ENCODE measurements around the gene PRRG4.
"Not testable (repeated sequence)": the region's sequence is repeated elsewhere in the genome, so short reads cannot be mapped to it uniquely, and the experiment has no call there.

The PRRG4 gene

DNA sequence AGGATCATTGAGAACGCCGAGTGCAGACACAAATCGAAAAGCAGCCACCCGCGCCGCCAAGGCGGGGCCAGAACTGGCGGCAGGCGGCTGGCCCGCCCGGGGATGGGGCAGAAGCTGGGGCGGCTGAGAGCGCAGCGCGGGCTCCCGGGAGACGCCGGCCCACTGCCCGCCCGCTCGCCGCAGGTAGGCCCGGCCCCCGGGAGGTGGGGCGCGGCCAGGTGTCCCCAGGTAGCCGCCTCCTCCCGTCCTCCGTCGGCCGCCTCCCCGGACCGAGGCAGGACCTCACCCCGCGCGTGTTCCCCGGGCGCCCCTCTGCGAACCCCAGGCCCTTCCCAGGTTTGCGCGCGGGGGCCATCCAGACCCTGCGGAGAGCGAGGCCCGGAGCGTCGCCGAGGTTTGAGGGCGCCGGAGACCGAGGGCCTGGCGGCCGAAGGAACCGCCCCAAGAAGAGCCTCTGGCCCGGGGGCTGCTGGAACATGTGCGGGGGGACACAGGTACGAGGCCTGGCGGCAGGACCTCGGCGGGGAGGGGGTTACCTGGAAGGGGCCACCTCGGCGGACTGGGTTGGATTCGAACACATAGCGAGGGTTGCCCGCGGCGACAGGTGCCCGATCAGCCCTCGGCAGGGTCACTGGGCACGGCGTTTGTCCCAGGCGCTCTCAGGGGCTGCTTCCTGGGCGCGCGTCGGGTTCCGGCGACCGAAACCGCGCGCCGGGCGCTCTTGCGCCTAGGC, at the start of gene PRRG4:
Gene PRRG4, plus strand, starts transcription at position 248 of the 733 bp plus-strand sequence. CDS start 603 bp downstream, outside the sequence.
- DNase-seq, result peak in 25 of 51 donors; percentile 3 to 47 (median 25)

DNA sequence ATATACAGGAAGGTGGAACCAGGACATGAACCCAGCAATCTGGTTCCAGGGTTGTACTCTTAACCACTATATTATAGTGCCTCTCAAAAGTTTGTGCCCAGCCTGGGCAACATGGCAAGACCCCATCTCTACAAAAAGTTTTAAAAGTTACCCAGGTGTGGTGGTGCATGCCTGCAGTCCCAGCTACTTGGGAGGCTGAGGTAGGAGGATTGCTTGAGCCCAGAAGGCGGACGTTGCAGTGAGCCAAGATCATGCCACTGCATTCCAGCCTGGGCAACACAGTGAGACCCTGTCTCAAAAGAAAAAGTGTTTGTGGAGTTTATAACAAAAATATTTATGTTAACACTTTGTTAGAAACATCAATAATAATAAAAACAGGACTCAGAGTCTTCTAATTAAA, 48.9 kb upstream of the PRRG4 start:
- DNase-seq, result not testable (repeated sequence)

DNA sequence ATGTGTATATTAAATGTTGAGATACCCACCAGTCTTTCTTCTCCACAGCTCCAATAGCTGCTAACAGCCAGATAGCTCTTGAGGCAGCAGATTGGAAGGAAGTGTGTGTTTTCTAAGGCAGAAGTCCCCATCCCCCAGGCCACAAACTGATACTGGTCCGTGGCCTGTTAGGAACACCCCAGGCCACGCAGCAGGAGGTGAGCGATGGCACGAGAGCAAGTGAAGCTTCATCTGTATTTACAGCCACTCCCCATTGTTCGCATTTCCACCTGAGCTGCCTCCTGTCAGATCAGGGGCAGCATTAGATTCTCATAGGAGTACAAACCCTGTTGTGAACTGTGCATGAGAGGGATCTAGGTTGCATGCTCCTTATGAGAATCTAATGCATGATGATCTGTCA, 48.0 kb upstream of the PRRG4 start:
- DNase-seq, result no peak

DNA sequence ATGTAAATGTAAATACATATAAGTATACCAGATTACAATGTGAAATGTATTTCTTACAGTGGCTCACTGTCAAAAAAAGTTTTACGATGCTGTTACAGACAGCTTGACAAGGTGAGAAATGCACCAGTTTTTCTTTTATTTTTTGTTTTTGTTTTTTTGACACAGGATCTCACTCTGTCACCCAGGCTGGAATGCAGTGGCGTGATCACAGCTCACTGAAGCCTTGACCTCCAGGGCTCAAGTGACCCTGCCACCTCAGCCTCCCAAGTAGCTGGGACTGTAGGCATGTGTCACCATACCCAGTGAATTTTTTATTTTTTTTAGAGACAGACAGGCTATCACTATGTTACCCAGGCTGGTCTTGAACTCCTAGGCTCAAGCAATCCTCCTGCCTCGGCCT, 44.5 kb upstream of the PRRG4 start:
- no peak for DNase-seq

DNA sequence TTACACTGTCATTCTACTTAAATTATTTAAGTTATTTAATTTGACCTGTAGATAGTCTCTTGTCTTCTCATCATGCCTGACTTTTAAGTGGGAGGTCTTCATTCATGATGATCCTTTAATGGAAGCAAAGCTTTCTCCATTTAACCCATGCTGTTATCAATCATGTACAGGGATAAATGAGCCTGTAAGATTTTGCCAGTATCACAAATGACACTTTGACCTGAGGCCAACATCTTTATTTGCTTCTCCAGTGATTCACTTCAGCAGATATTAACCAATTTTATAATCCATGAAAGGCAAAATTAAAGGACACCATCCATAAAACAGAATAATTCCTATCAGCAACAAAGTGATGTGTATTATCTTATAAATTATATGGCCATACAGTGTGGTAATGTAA, 42.9 kb upstream of the PRRG4 start:
- no peak for DNase-seq

DNA sequence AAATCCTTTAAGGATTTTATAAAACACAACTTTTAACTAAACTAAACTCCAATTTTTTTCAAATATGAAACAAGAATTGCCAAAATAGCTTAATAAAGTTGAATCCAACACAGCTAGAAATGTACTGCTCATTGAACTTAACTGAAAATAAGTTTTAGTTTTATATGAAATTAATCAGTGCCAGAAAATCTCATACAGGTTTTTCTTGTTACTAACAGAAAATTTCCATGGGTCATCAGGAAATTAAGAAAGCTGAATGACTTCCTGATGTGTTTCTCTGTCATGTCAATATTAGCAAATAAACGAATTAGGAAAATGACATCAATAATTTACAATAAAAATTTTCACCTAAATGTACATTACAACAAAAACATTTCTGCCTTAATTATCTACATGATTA, 38.8 kb upstream of the PRRG4 start:
- DNase-seq, result no peak

DNA sequence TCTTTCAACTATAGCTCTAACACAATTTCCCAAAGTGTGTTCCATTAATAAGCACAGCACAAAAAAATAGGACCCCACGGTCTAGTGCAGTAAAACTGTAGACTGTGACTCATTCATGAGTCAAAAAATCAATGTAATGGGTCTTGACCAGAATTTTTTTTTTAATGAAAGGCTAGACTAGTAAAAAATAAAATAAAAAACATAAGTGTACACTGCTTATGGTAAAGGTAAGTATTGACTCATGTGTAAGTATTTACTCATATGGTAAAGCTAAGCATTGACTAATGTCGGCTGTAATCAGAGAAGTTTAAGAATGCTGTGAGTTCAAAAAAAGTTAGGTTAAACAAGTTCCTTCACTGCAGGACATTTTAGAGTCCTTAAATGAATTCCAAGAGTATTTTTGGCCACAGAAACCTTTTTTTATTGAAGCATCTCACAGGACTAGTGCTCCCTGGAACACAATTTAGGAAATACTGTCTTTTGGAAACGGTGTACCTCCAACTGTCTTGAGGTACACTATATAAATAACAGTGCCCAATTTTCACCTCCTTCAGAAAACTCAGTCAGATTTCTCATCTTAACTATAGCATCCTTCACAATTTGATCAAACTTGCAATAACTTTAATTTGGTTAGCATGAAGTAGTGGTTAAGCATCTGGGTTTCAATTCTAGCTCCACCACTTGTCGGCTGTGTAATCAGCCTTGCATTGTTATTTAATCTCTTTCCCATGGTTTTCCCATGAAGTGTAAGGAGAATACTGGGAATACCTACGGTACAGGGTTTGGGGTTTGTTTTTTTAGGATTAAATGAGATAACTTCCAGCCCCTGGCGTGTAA, 37.4 kb upstream of the PRRG4 start:
- no peak for DNase-seq

DNA sequence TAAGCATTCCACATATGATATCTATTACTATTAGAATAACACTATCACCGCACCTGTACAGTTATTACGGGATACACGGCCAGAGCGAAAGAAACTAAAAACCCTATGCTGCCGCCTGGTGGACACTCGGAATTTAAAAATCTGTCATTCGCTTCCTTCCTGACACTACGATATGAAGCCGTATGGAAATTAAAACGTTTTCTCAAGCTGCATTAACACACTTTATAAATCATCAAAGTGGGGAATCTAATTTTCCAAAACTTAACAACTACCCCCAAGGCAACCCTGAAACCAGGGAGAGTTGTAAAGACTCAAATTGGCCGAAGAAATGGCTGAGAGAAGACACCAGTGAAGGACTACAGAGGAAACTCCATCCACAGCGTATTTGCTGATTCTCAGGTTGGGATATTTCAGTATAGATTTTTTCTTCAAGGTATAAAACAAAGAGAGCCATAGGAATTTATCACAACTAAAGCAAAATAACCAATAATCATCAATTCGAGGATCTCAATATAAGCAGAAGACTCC, 36.7 kb upstream of the PRRG4 start:
- DNase-seq, result peak in 29 of 51 donors; percentile 1 to 69 (median 23)

DNA sequence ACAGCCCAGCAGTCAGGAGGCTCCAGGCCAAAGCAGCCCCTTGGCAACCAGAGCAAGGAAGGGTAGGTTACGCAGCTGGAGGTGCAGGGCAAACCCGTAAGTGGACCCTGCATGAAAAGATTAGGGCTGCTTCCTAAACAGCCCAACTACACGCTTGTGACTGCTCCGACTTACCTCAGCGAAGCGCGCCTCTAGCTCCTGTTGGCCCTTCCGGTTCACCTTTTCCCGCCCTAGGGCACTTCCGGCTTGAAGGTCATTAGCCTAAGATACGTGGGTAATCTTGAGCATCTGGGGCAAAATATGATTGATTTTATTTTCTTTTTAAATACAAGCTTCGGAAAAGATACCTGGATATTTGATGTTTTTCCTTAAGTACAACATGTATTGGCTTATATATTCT, 35.3 kb upstream of the PRRG4 start, which contains the start of gene CCDC73:
Gene CCDC73, minus strand, starts transcription at position 224 of the 400 bp plus-strand sequence. CDS start 34,419 bp downstream, outside the sequence.
- no peak for DNase-seq

DNA sequence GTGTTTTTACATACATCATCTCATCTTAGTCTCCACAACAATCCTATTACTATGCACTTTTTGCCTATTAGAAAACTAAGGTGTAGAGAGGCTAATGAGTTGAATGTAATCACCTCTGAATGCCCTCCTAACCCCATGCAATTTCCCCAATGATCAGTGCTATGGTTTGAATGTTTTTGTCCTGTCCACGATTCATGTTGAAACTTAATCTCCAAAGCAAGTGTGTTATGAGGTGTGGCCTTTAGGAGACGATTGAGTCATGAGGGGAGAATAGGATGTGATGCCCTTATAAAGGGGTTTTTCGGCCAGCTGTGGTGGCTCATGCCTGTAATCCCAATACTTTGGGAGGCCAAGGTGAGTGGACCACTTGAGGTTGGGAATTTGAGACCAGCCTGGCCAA, 33.3 kb upstream of the PRRG4 start:
- no peak for DNase-seq

DNA sequence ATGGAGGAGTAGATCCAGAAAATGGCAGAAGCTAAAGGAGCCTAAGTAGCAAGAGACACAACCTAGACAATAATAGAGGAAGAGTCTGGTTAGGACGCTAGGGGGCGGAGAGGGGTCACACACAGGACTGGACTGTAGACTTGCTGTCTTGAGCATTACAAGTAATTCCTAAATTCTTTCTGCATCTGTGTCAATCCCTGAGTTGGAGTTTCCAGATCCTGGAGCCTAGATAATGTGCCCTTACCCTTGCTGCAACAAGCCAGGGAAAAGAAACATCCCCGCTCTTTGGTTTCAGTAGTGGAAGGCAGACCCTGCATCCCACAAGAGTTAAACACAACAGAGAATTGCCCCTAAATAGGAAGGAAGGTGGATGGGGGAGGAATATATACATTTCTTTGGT, 20.4 kb upstream of the PRRG4 start:
- DNase-seq, result peak in 35 of 51 donors; percentile 1 to 65 (median 30)

DNA sequence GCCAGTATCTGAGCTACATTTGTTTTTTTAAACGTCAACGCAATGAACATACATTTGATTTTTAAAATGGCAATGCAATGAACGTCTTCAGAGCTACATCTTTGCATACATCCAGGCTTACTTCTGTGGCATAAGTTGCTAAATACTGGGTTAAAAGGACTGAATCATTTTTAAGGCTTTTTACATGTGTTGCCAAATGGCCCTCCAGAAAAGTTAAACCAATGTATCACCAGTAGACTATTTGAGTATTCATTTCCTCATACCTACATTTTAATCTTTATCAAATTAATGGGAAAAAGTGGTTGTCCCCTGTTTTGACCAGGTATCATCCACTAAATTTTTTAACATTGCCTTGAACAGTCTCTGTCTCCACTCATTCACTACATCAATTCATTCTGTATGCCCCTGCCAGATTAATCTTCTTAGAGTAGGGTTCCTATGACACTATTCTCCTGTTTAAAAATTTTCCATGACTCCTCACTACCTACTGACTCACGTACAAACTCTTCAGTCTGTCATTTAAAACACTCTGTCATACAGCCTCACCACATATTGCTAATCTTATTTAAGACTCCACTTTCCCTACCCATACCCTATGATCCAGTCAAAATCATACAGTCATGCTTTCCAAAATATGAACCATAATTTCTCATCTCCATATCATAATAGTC, 12.4 kb upstream of the PRRG4 start:
- no peak for DNase-seq

DNA sequence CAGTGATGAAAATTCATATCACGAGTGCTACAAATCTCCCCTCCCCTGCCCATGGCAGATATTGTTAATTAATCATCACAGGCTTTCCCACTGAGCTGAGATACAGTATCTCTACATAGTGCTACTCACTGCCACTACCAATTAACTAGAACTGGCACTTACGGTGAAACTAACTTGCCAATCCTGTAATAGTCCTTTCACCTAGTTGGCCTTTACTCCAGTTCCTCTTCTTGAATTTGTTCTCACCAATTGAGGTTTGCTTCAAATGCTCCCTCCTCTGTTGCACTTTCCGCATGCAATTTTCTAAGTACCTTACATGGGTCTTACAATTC, 11.9 kb upstream of the PRRG4 start:
- DNase-seq, result no peak

DNA sequence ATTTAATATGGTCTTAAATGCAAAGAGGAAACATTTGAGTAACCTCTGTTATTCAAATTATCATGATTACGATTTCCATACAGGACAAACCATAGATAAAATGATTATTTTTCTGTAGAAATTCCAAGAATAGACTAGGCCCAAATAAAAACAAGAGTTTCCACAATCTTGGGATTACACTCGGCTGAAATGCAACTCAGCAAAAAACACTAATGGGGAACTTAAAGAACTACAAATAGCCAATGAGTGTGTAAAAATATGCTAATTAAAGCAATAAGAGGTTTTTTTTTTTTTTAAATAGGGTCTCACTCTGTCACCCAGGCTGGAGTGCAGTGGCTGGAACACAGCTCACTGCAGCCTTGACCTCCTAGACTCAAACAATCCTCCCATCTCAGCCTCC, 10.5 kb upstream of the PRRG4 start:
- DNase-seq, result no peak

DNA sequence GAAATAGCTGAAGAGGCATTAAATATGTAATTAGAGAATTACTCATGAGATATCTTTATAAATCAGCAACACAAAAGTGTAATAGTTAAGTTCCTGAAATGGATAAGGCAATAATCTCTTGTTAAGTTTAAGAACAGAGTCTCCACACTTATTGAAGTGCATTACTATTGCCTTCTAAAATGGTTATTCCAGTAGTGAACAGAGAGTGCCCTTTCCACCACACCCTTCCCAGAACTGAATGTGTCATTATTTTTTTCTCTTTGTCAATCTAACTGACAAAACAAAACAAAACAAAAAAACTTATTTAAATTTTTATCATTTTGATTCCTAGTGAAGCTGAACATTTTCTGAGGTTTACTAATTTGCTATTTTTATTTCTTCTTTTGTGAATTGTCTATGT, 9.2 kb upstream of the PRRG4 start:
- DNase-seq, result no peak

DNA sequence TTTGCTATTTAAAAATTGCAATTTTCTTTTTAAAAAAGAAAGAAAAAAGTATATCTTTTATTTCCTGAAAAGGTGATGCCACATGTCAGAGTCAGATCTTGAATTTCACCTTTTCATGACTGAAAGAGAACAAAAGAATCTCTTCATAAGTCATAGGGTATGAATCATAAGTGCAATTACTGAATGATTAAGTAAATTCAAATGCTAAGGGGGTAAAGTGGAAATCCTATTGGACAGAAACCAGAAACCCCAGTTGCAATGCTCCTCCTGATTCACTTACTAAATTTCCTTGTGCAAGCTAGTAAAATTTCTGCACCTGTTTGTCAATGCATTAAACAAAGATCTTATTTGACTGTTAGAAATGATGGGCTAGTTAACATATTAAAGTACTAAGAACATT, 8.2 kb upstream of the PRRG4 start:
- no peak for DNase-seq

DNA sequence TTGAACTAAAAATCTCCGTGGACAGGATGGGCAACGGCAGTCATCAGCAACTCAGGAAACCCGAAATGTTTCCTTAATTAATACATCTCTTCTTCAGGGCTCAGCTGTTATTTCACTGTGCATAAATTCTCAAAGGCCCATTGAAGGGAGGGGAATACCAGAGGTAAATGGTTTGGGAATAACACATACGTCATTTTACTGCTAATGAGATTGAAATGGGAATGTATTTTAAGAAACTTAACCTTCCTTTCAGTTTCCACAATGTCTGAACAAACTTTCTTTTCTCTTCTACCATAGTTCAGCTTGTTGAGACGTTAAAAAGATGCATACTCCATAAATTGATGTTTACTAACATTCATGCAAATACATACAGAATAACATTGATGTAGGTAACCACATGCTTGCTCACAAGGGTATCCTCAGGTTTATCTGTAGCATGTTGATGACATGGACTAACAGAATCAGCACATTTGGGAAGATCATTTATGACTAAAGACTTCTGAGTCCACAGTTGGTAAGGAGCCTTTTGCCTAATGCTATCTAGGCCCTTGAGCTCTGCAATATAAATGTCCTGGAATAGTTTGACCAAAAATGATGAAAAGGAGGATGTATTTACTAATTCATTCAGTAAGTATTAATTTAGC, 7.7 kb upstream of the PRRG4 start:
- DNase-seq, result no peak

DNA sequence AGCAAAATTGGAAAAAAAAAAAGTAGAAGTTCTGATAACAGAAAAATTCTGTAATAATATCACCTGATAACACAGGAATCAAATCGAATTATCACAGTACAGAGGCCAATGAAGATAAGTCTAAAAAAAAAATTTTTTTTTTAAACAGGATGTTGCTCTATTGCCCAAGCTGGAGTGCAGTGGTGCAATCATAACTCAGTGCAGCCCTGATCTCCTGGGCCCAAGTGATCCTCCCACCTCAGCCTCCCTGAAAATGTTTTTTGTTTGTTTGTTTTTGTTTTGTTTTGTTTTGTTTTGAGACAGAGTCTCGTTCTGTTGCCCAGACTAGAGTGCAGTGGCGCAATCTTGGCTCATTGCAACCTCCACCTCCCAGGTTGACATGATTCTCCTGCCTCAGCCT, 6.1 kb upstream of the PRRG4 start:
- not testable (repeated sequence) for DNase-seq

DNA sequence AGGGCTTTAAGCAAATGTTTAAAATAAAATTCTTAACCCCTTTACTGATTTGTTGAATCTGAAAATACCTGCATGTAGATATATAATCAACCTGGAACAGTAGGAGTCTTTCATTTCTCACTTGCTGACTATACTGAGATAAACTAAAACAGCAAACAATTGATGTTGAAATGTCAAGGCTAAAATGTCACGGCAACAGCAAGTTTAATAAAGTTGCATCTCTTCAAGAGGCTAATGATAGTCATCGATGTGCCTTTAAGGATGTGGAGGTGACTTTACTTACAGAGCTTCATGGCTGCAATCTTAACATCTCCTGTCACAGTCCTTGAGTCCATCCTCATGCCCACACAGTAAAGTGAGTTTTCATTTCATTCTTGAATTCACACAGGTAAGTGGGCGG, 3.6 kb upstream of the PRRG4 start:
- DNase-seq, result no peak

DNA sequence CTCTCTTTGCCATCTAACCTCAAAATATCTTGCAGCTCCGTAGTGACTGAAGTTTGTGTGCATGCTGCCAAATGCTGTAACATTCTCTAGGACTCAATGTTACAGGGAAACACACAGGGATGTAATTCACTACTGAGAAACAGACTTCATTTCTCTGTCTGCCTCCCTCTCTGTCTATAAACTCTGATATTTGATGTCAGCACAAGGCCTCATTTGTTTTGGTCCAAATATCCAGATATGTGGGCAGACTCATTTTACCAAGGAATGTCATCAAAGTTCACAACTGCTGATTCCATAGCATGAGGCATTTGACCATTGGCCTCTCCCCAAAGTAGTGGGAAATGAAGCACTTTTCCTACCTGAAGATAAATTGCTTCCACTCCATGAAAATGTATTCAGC, 2.5 kb upstream of the PRRG4 start:
- no peak for DNase-seq

DNA sequence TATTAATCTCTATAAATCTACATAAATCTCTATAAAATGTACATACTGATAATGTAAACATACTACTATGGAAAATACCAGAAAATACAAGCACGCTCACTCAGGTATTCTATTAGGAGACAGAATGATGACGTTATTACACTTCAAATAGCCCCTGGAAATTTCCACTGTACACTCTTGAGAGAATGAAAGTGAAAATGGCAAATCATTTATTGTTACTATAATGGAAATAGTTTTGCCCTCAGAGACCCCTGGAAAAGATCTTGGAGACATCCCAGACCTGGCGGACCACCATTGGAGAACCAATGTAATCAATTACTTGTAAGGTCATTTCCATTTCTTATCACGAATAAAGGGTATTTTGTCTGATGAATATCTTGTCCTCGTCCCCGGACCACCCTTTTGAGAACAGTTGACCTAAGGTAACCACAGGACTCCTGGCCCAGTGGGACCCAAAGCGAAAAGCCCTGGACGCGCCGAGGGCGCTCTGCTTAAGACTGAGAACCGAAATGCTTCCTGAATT, 509 bp upstream of the PRRG4 start:
- DNase-seq, result peak in 4 of 51 donors; percentile 3 to 23 (median 14)

Measured in hypothalamus (tissue), 51 donors.